ENCODE measurements around the gene PLEKHA1.

The PLEKHA1 gene

DNA sequence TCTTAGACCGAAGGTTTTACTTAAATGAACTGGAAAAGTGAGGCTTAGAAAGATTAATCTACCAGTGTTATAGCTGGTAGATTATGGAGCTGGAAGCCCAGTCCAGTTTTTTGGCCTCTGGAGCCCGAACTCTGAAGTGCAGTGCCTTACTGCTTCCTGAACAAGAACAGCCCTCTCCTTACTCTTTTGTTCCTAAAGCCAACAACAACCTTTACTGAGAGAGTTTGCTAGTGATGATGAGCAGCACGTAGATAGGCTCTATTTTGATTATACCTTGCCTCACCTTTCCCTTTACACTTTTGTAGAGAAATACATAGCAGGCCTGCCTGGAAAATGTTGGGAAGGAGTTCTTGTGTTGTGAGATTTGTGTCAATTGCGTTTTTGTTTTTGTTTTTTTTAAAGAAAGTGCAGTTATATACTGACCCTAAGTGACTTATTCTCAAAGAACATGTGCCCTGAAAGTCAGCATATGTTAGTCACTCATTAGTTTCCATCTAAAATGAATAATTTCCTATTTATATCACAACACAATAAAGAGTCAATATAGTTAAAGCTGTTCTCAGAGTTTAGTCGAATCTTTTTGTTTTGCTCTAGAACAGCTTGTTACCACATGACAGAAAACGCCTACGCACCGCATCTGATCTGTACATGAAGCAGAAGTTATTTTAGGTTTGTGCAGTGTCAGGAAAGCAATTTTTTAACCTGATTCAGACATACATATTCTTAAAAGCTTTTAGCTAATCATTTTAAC lies 33.0 kb downstream of the PLEKHA1 start:
- no peak for TF ChIP-seq ZFX (IDR thresholded peaks at IDR 0.05; ENCODE audit: borderline replicate concordance)
- TF ChIP-seq, protein P1, sequence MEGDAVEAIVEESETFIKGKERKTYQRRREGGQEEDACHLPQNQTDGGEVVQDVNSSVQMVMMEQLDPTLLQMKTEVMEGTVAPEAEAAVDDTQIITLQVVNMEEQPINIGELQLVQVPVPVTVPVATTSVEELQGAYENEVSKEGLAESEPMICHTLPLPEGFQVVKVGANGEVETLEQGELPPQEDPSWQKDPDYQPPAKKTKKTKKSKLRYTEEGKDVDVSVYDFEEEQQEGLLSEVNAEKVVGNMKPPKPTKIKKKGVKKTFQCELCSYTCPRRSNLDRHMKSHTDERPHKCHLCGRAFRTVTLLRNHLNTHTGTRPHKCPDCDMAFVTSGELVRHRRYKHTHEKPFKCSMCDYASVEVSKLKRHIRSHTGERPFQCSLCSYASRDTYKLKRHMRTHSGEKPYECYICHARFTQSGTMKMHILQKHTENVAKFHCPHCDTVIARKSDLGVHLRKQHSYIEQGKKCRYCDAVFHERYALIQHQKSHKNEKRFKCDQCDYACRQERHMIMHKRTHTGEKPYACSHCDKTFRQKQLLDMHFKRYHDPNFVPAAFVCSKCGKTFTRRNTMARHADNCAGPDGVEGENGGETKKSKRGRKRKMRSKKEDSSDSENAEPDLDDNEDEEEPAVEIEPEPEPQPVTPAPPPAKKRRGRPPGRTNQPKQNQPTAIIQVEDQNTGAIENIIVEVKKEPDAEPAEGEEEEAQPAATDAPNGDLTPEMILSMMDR (IDR thresholded peaks at IDR 0.05) = no peak
- no peak overlapping the region for H3K27ac ChIP-seq

GRCh38 chr10:122413327-122413726 lies 38.8 kb downstream of the PLEKHA1 start:
- TF ChIP-seq ZFX (IDR thresholded peaks at IDR 0.05; ENCODE audit: borderline replicate concordance) = no peak
- TF ChIP-seq, protein P1 (IDR thresholded peaks at IDR 0.05) = no peak
- H3K27ac ChIP-seq = no peak overlapping the region

DNA sequence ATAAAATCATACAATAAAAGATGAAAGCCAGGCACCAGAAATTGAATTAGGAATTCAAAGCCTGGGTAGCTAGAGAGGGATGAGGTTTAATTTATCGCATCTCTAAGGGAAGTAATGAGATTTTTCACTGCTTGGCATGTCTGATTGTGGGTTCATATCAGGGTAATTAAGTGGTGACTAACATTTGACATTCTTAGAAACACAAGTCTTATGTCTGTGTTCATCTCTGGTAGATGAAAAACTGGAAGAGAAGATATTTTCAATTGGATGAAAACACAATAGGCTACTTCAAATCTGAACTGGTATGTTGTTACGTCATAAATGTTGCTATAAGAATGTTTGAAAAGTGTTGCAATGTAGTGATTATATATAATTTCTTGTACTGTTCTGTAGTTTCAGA lies 43.2 kb downstream of the PLEKHA1 start:
- H3K27ac ChIP-seq = no peak overlapping the region
- TF ChIP-seq ZFX (IDR thresholded peaks at IDR 0.05; ENCODE audit: borderline replicate concordance) = no peak
- TF ChIP-seq, protein P1 (IDR thresholded peaks at IDR 0.05) = no peak

DNA sequence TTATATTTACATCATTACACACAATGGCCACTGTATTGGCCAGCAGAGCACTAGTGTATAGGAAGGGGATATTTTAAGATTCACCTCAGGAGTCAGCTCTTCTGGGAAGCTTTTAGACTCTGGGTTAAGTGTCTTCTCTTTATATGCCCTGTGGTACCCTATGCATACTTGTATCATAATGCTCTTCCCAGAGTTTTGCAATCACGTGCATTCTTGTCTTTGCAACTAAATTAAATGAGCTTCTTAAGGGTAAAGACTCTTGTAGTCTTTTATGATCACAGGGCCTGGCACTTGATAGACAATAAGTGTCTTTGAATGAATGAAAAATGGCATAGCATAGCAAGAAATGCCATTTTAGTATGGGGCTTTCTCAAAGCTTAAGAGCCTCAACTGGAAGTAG lies 44.5 kb downstream of the PLEKHA1 start:
- TF ChIP-seq, protein P1 (IDR thresholded peaks at IDR 0.05) = no peak
- no peak for TF ChIP-seq ZFX (IDR thresholded peaks at IDR 0.05; ENCODE audit: borderline replicate concordance)
- no peak overlapping the region for H3K27ac ChIP-seq

DNA sequence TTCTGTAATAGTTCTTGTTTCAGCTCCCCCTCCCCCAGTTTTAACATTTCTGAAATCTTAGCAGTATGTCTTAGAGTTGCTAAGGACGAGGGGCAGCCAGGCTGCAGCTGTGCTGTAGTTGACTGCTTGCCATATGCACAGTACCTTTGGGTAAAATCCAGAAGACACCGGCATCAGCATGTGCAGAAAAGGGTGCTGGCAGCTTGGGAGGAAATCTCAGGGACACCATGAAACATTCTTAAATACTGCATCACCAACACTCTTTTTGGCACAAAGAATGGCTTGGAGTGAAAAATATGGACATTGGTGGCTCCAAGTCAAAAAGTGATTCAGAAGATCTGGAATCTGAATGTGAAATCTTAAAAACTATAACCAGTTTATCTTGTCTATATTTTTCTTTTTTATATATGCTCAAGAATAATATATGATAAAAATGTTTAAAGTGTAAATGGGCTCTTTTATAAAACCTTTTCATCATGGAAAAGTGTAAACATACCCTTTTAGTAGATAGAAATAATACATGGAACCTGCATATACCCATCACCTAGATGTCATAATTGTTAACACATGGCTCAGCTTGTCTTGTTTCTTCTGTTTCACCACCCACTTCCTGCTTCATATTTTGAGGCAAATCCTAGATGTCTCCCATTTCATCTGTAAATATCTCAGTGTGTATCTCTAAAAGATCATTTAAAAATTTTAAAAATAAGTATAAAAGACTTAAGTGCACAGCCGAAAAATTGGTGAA lies 45.5 kb downstream of the PLEKHA1 start:
- no peak overlapping the region for H3K27ac ChIP-seq
- no peak for TF ChIP-seq ZFX (IDR thresholded peaks at IDR 0.05; ENCODE audit: borderline replicate concordance)
- TF ChIP-seq, protein P1 (IDR thresholded peaks at IDR 0.05) = no peak

GRCh38 chr10:122420624-122421007 lies 46.1 kb downstream of the PLEKHA1 start:
- TF ChIP-seq, protein P1 (IDR thresholded peaks at IDR 0.05) = no peak
- TF ChIP-seq ZFX (IDR thresholded peaks at IDR 0.05; ENCODE audit: borderline replicate concordance) = no peak
- no peak overlapping the region for H3K27ac ChIP-seq

DNA sequence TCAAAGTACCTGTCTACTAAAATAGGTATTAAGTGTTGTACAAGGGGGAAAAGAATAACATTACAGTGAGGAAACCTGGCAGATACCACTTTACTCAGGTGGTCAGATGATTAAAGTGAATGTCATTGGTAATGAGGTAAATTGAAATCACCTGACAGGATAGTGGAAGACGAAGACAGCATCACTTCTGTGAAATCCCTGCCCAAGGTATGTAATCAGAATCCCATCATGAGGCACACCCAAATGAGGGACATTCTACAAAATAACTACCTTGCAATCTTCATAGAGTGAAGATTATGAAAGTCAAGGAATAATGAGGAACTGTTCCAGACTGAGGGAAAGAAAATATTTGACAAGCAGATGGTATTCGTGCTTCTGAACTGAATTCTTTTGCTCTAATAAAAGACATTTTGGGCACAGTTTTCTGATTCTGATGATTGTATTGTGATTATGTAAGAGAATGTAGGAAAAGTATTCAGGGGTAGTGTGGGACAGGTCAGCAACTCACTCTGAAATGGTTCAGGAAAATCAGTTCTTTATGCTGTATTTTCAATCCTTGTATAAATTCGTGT lies 46.6 kb downstream of the PLEKHA1 start:
- TF ChIP-seq, protein P1 (IDR thresholded peaks at IDR 0.05) = no peak
- TF ChIP-seq ZFX (IDR thresholded peaks at IDR 0.05; ENCODE audit: borderline replicate concordance) = no peak
- no peak overlapping the region for H3K27ac ChIP-seq
